K562 (cell line): ENCODE measurements around the gene DENND5B.

Experiments
- EZH2 ChIP-seq: IDR thresholded peaks from 2 replicates; pipeline ENCODE4 v1.6.1; 2012; ENCODE audit warnings: low read depth, mild to moderate bottlenecking, inconsistent platforms, low read length, borderline replicate concordance
- FOS ChIP-seq: IDR thresholded peaks from 3 replicates; pipeline ENCODE4 v1.6.1; 2011; ENCODE audit not compliant: insufficient read length; ENCODE audit errors: extremely low read depth
- FOXP1 ChIP-seq: sonication (generic); formaldehyde crosslinking; IDR thresholded peaks from 2 replicates; pipeline ENCODE4 v1.8.0; 2022; ENCODE audit warnings: mild to moderate bottlenecking, missing genetic modification reagents
- JUNB ChIP-seq: fragments of 450-650 bp; formaldehyde crosslinking; conservative IDR thresholded peaks from 2 replicates; pipeline ENCODE4 v1.4.0; 2020; ENCODE audit warnings: mild to moderate bottlenecking
- JUND ChIP-seq, 2 experiments: IDR thresholded peaks; 2 replicates in 1 of 2; 3 replicates in 1 of 2; pipeline ENCODE4 v1.6.1; 2011; ENCODE audit warnings: borderline replicate concordance in 2 of 2, low read depth in 2 of 2, low read length in 2 of 2, improper control_type of control experiment in 1 of 2, missing biosample characterization in 1 of 2, missing genetic modification characterization in 1 of 2, missing genetic modification reagents in 1 of 2
- MED1 ChIP-seq: sonication (generic); formaldehyde crosslinking; IDR thresholded peaks from 2 replicates; pipeline ENCODE4 v1.8.1; 2023; ENCODE audit warnings: missing genetic modification reagents, borderline replicate concordance
- NFE2 ChIP-seq: IDR thresholded peaks from 2 replicates; pipeline ENCODE4 v1.6.1; 2014; ENCODE audit warnings: antibody characterized with exemption, low read depth
- POLR2A ChIP-seq: fragments of 450-650 bp; conservative IDR thresholded peaks from 2 replicates; pipeline ENCODE4 v1.6.1; 2016
- POLR2AphosphoS5 ChIP-seq: IDR thresholded peaks from 2 replicates; pipeline ENCODE4 v1.6.1; 2011; ENCODE audit warnings: mild to moderate bottlenecking, low read depth, low read length, moderate library complexity; ENCODE audit not compliant: control insufficient read depth, insufficient read depth
- TEAD4 ChIP-seq, 2 experiments: sonication (generic) in 1 of 2; formaldehyde crosslinking in 1 of 2; IDR thresholded peaks; 2 replicates each; pipeline versions ENCODE4 v1.6.1 to v1.8.0; 2012 to 2022; ENCODE audit warnings: borderline replicate concordance in 1 of 2, inconsistent platforms in 1 of 2, low read length in 1 of 2, mild to moderate bottlenecking in 1 of 2, missing genetic modification reagents in 1 of 2
- ZKSCAN3 ChIP-seq: fragments of 250-450 bp; sonication (Bioruptor Pico); IDR thresholded peaks from 2 replicates; pipeline ENCODE4 v1.4.0; 2020
- ZNF431 ChIP-seq: sonication (generic); formaldehyde crosslinking; IDR thresholded peaks from 2 replicates; pipeline ENCODE4 v1.8.0; 2022; ENCODE audit warnings: mild to moderate bottlenecking, missing genetic modification reagents
- TF ChIP-seq, protein P1 (sequence below): fragments of 200-600 bp; sonication (generic); IDR thresholded peaks from one replicate; pipeline ENCODE4 v1.6.1; 2012; ENCODE audit warnings: mild to moderate bottlenecking, low read depth, low read length, inconsistent platforms

GRCh38 chr12:31589904-31590641 is 863 bp downstream of the DENND5B start:
- TF ChIP-seq JUND (IDR thresholded peaks at IDR 0.05; ENCODE audit: borderline replicate concordance, low read depth, low read length) (no peak), JUND (tag; IDR thresholded peaks at IDR 0.05; ENCODE audit: borderline replicate concordance, low read depth, low read length) (no peak), NFE2 (no peak), ZNF431 (CRISPR knock-in tag) (no peak), FOXP1 (no peak), POLR2A (0 out of 2 replicates have a peak, but pooled peaks have one; percentile 13), FOS (no peak), ZKSCAN3 (CRISPR knock-in tag) (no peak), EZH2 (no peak), TEAD4 (IDR thresholded peaks at IDR 0.05; ENCODE audit: low read length) (no peak), TEAD4 (CRISPR knock-in tag; IDR thresholded peaks at IDR 0.05; ENCODE audit: borderline replicate concordance) (no peak), MED1 (CRISPR knock-in tag) (no peak), JUNB (no peak), POLR2AphosphoS5 (no peak)
- TF ChIP-seq, protein P1, sequence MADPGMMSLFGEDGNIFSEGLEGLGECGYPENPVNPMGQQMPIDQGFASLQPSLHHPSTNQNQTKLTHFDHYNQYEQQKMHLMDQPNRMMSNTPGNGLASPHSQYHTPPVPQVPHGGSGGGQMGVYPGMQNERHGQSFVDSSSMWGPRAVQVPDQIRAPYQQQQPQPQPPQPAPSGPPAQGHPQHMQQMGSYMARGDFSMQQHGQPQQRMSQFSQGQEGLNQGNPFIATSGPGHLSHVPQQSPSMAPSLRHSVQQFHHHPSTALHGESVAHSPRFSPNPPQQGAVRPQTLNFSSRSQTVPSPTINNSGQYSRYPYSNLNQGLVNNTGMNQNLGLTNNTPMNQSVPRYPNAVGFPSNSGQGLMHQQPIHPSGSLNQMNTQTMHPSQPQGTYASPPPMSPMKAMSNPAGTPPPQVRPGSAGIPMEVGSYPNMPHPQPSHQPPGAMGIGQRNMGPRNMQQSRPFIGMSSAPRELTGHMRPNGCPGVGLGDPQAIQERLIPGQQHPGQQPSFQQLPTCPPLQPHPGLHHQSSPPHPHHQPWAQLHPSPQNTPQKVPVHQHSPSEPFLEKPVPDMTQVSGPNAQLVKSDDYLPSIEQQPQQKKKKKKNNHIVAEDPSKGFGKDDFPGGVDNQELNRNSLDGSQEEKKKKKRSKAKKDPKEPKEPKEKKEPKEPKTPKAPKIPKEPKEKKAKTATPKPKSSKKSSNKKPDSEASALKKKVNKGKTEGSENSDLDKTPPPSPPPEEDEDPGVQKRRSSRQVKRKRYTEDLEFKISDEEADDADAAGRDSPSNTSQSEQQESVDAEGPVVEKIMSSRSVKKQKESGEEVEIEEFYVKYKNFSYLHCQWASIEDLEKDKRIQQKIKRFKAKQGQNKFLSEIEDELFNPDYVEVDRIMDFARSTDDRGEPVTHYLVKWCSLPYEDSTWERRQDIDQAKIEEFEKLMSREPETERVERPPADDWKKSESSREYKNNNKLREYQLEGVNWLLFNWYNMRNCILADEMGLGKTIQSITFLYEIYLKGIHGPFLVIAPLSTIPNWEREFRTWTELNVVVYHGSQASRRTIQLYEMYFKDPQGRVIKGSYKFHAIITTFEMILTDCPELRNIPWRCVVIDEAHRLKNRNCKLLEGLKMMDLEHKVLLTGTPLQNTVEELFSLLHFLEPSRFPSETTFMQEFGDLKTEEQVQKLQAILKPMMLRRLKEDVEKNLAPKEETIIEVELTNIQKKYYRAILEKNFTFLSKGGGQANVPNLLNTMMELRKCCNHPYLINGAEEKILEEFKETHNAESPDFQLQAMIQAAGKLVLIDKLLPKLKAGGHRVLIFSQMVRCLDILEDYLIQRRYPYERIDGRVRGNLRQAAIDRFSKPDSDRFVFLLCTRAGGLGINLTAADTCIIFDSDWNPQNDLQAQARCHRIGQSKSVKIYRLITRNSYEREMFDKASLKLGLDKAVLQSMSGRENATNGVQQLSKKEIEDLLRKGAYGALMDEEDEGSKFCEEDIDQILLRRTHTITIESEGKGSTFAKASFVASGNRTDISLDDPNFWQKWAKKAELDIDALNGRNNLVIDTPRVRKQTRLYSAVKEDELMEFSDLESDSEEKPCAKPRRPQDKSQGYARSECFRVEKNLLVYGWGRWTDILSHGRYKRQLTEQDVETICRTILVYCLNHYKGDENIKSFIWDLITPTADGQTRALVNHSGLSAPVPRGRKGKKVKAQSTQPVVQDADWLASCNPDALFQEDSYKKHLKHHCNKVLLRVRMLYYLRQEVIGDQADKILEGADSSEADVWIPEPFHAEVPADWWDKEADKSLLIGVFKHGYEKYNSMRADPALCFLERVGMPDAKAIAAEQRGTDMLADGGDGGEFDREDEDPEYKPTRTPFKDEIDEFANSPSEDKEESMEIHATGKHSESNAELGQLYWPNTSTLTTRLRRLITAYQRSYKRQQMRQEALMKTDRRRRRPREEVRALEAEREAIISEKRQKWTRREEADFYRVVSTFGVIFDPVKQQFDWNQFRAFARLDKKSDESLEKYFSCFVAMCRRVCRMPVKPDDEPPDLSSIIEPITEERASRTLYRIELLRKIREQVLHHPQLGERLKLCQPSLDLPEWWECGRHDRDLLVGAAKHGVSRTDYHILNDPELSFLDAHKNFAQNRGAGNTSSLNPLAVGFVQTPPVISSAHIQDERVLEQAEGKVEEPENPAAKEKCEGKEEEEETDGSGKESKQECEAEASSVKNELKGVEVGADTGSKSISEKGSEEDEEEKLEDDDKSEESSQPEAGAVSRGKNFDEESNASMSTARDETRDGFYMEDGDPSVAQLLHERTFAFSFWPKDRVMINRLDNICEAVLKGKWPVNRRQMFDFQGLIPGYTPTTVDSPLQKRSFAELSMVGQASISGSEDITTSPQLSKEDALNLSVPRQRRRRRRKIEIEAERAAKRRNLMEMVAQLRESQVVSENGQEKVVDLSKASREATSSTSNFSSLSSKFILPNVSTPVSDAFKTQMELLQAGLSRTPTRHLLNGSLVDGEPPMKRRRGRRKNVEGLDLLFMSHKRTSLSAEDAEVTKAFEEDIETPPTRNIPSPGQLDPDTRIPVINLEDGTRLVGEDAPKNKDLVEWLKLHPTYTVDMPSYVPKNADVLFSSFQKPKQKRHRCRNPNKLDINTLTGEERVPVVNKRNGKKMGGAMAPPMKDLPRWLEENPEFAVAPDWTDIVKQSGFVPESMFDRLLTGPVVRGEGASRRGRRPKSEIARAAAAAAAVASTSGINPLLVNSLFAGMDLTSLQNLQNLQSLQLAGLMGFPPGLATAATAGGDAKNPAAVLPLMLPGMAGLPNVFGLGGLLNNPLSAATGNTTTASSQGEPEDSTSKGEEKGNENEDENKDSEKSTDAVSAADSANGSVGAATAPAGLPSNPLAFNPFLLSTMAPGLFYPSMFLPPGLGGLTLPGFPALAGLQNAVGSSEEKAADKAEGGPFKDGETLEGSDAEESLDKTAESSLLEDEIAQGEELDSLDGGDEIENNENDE: no peak
